ENCODE data around the gene MISP3. TPM values are rescaled to one million over a fixed set of nuclear protein-coding genes. Genes with fewer than 3 reads are reported as not detected.

The MISP3 gene
- total RNA-seq, 4 donors from 2014 or later, result 0.55 to 23.8 (median 2.0) TPM; not detected in 1

Other genes starting within 250 kb of the MISP3 start
- gene NANOS3, start 195.7 kb upstream of the MISP3 start, total RNA-seq, result 1 to 10 TPM in 1 of 4 donors, not detected in 3; 1.2 TPM
- gene BRME1, start 166.7 kb upstream of the MISP3 start, total RNA-seq, result 1 to 10 TPM in 3 of 4 donors, not detected in 1; 4.8 to 7.7 (median 5.8) TPM
- gene CC2D1A, start 166.6 kb upstream of the MISP3 start, total RNA-seq, result 10 to 100 TPM in 2 of 4 donors, 1 to 10 TPM in 2; 3.2 to 44.4 (median 13.2) TPM
- under 1 TPM in 2 of 4 donors, not detected in 2; 0.55 to 0.98 TPM for gene PODNL1, start 134.4 kb upstream of the MISP3 start, total RNA-seq
- 10 to 100 TPM; 11.2 to 39.6 (median 20.1) TPM for gene DCAF15, start 120.3 kb upstream of the MISP3 start, total RNA-seq
- 10 to 100 TPM in 1 of 4 donors, 1 to 10 TPM in 2, under 1 TPM in 1; 0.26 to 14.1 (median 4.1) TPM for gene RFX1, start 66.5 kb upstream of the MISP3 start, total RNA-seq
- not detected for gene RLN3, start 44.6 kb upstream of the MISP3 start, total RNA-seq
- gene IL27RA, start 41.0 kb upstream of the MISP3 start, total RNA-seq, result 1 to 10 TPM; 1.0 to 10.0 (median 3.7) TPM
- gene PALM3, start 10.7 kb upstream of the MISP3 start, total RNA-seq, result 1 to 10 TPM in 1 of 4 donors, under 1 TPM in 1, not detected in 2; 0.55 to 4.3 TPM
- 1 to 10 TPM in 1 of 4 donors, not detected in 3; 1.7 TPM for gene C19orf67, start 13.0 kb downstream of the MISP3 start, total RNA-seq
- gene SAMD1, start 18.0 kb downstream of the MISP3 start, total RNA-seq, result 10 to 100 TPM in 3 of 4 donors, 1 to 10 TPM in 1; 6.9 to 57.8 (median 24.1) TPM
- 100 to 1,000 TPM in 1 of 4 donors, 10 to 100 TPM in 2, 1 to 10 TPM in 1; 4.9 to 135 (median 74.2) TPM for gene PRKACA, start 45.0 kb downstream of the MISP3 start, total RNA-seq
- 10 to 100 TPM in 1 of 4 donors, not detected in 3; 16.7 TPM for gene ASF1B, start 63.8 kb downstream of the MISP3 start, total RNA-seq
- gene ADGRL1, start 133.4 kb downstream of the MISP3 start, total RNA-seq, result 10 to 100 TPM in 2 of 4 donors, 1 to 10 TPM in 2; 2.4 to 64.0 (median 20.7) TPM

Measured in uterus (tissue), 4 donors.